KMS-11 (cell line): ENCODE results near the gene SAMHD1.
"Not testable (repeated sequence)": the region's sequence is repeated elsewhere in the genome, so short reads cannot be mapped to it uniquely, and the experiment has no call there.

ENCODE experiments used
- H2AFZ ChIP-seq: fragments of 200-600 bp; sonication (generic); 2 replicates; pipeline ENCODE4 v1.6.1; 2016; ENCODE audit warnings: antibody characterized with exemption, mixed run types, low read depth
- H3K27ac ChIP-seq: fragments of 200-600 bp; sonication (generic); 2 replicates; pipeline ENCODE4 v1.6.1; 2016; ENCODE audit warnings: mild to moderate bottlenecking, mixed run types
- H3K27me3 ChIP-seq: fragments of 200-600 bp; sonication (generic); 2 replicates; pipeline ENCODE4 v1.6.1; 2017; ENCODE audit warnings: mild to moderate bottlenecking, low read depth, mixed run types, moderate library complexity; ENCODE audit not compliant: insufficient read depth
- H3K36me3 ChIP-seq: fragments of 200-600 bp; sonication (generic); 2 replicates; pipeline ENCODE4 v1.6.1; 2017; ENCODE audit warnings: mild to moderate bottlenecking, mixed run types; ENCODE audit not compliant: insufficient read depth
- H3K4me1 ChIP-seq: fragments of 200-600 bp; sonication (generic); 2 replicates; pipeline ENCODE4 v1.6.1; 2016; ENCODE audit warnings: mild to moderate bottlenecking, low read depth, mixed run types; ENCODE audit not compliant: poor library complexity, severe bottlenecking
- H3K4me2 ChIP-seq: fragments of 200-600 bp; sonication (generic); 2 replicates; pipeline ENCODE4 v1.7.0; 2016; ENCODE audit warnings: mild to moderate bottlenecking, mixed run types
- H3K4me3 ChIP-seq: fragments of 200-600 bp; sonication (generic); IDR thresholded peaks from 2 replicates; pipeline ENCODE4 v1.6.1; 2017; ENCODE audit warnings: low read depth, low read length, mixed read lengths; ENCODE audit not compliant: insufficient read depth
- H3K79me2 ChIP-seq: fragments of 200-600 bp; sonication (generic); 2 replicates; pipeline ENCODE4 v1.6.1; 2016; ENCODE audit warnings: low read depth, mixed run types; ENCODE audit not compliant: insufficient read depth
- H3K9ac ChIP-seq: fragments of 200-600 bp; sonication (generic); 2 replicates; pipeline ENCODE4 v1.6.1; 2016; ENCODE audit warnings: mild to moderate bottlenecking, mixed run types
- H4K20me1 ChIP-seq: fragments of 200-600 bp; sonication (generic); 2 replicates; pipeline ENCODE4 v1.6.1; 2016; ENCODE audit warnings: mild to moderate bottlenecking, mixed run types; ENCODE audit not compliant: insufficient read depth
- CTCF ChIP-seq: fragments of 200-600 bp; sonication (generic); conservative IDR thresholded peaks from 2 replicates; pipeline ENCODE4 v1.6.1; 2017; ENCODE audit warnings: low read depth, mild to moderate bottlenecking, antibody characterized with exemption, low read length, moderate library complexity, mixed read lengths

The SAMHD1 gene

GRCh38 chr20:36951198-36951978, at the start of gene SAMHD1:
Gene SAMHD1, minus strand, starts transcription at chr20:36951708. Its CDS starts 65 bp downstream, at chr20:36951643.
- peak within 1 kb of the TSS; percentile 62 for H3K9ac ChIP-seq
- H4K20me1 ChIP-seq = no peaks in the 10 kb centered on the region
- H3K4me2 ChIP-seq = peak within 1 kb of the TSS; percentile 93
- peaks cover 64% of the 10 kb centered on the region for H3K4me1 ChIP-seq
- peak within 1 kb of the TSS; percentile 86 for H2AFZ ChIP-seq
- no peaks in the 10 kb centered on the region for H3K27me3 ChIP-seq
- H3K4me3 ChIP-seq = no peak within 1 kb of the TSS
- no peak for TF ChIP-seq CTCF
- H3K79me2 ChIP-seq = peaks cover 35% of the 10 kb centered on the region
- peaks cover 2% of the 10 kb centered on the region; the same call in 1 of the 2 replicates for H3K36me3 ChIP-seq
- peak within 1 kb of the TSS; percentile 65 for H3K27ac ChIP-seq

DNA sequence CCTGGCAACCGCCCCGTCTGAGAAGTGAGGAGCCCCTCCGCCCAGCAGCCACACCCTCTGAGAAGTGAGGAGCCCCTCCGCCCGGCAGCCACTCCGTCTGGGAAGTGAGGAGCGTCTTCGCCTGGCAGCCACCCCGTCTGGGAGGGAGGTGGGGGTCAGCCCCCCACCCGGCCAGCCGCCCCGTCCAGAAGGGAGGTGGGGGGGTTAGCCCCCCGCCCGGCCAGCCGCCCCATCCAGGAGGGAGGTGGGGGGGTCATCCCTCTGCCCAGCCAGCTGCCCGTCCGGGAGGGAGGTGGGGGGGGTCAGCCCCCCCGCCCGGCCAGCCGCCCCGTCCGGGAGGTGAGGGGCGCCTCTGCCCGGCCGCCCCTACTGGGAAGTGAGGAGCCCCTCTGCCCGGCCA, 48.7 kb upstream of the SAMHD1 start:
- not testable (repeated sequence) for H3K4me1 ChIP-seq, H3K9ac ChIP-seq, H3K36me3 ChIP-seq, H3K79me2 ChIP-seq, H3K27ac ChIP-seq, H3K4me2 ChIP-seq, H3K27me3 ChIP-seq, H2AFZ ChIP-seq, H3K4me3 ChIP-seq, H4K20me1 ChIP-seq

GRCh38 chr20:36998652-36999051, 47.1 kb upstream of the SAMHD1 start:
- Histone ChIP-seq H2AFZ (no peak overlapping the region), H3K4me2 (no peak overlapping the region), H3K36me3 (no peaks in the 10 kb centered on the region), H4K20me1 (no peaks in the 10 kb centered on the region), H3K9ac (no peak overlapping the region), H3K27me3 (no peaks in the 10 kb centered on the region), H3K79me2 (no peaks in the 10 kb centered on the region), H3K4me1 (no peaks in the 10 kb centered on the region), H3K27ac (no peak overlapping the region), H3K4me3 (no peak overlapping the region)
- no peak for TF ChIP-seq CTCF

- Histone ChIP-seq H3K4me2 (no peak overlapping the region), H4K20me1 (no peaks in the 10 kb centered on the region), H3K36me3 (no peaks in the 10 kb centered on the region), H3K9ac (no peak overlapping the region), H3K4me3 (no peak overlapping the region), H2AFZ (no peak overlapping the region), H3K27ac (no peak overlapping the region), H3K79me2 (no peaks in the 10 kb centered on the region), H3K4me1 (no peaks in the 10 kb centered on the region), H3K27me3 (no peaks in the 10 kb centered on the region)
- no peak for TF ChIP-seq CTCF
Observed at GRCh38 chr20:36997121-36997520, 45.6 kb upstream of the SAMHD1 start.

- H3K36me3 ChIP-seq, H3K4me3 ChIP-seq, H3K4me1 ChIP-seq, H3K27ac ChIP-seq, H4K20me1 ChIP-seq, H3K4me2 ChIP-seq, H3K9ac ChIP-seq, H2AFZ ChIP-seq, H3K79me2 ChIP-seq, H3K27me3 ChIP-seq: not testable (repeated sequence)
Observed at GRCh38 chr20:36994221-36994620, 42.7 kb upstream of the SAMHD1 start.
